Testis (tissue), 2 donors: ENCODE measurements around the gene SIK3.

Experiments used
- POLR2A ChIP-seq: fragments of 450-650 bp; IDR thresholded peaks from one replicate; pipeline ENCODE4 v1.6.1; 2017; ENCODE audit warnings: antibody characterized with exemption, mild to moderate bottlenecking, moderate library complexity
- TF ChIP-seq, protein P1 (sequence below), 3 experiments: fragments of 450-650 bp in 2 of 3; fragments of 200-600 bp in 1 of 3; sonication (generic) in 1 of 3; IDR thresholded peaks; one replicate each; pipeline ENCODE4 v1.5.1; 2016 to 2019; ENCODE audit warnings: antibody characterized with exemption in 3 of 3, mild to moderate bottlenecking in 2 of 3, moderate library complexity in 1 of 3

DNA sequence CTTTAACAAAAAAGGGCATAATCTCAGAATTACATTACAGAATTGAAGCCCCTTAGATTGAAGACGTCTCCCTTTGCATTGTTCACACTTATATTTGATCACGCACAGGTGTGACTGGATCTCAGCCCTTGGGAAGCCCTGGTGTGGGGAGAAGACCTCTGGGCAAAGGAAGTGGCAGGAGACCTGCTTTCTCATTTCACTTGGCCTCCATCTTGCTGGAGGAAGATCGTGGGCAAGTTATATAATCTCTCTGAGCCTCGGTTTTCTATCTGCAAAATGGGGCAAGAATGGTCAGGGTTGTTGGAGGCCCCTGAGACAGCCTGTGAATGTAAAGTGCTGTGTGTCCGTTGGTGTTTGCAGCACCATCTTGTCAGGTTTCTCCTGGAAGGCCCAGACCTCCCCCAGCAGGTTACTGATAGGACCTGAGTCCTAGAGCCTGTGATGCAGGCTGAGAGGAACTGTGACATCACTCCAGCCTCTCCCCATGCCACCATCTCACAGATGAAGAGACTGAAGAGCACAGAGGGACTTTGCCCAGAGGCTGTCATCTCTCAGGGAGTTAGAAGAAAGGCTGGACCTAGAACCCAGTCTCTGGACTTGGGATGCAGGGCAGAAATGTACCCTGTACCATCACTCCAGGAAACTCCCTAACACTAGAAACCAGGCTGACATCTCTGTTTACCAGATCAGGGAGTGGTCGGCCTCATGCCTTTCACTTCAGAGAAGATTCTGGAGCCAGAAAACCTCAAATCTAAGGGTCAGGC lies 259.7 kb downstream of the SIK3 start:
- no peak for TF ChIP-seq POLR2A
- TF ChIP-seq, protein P1, sequence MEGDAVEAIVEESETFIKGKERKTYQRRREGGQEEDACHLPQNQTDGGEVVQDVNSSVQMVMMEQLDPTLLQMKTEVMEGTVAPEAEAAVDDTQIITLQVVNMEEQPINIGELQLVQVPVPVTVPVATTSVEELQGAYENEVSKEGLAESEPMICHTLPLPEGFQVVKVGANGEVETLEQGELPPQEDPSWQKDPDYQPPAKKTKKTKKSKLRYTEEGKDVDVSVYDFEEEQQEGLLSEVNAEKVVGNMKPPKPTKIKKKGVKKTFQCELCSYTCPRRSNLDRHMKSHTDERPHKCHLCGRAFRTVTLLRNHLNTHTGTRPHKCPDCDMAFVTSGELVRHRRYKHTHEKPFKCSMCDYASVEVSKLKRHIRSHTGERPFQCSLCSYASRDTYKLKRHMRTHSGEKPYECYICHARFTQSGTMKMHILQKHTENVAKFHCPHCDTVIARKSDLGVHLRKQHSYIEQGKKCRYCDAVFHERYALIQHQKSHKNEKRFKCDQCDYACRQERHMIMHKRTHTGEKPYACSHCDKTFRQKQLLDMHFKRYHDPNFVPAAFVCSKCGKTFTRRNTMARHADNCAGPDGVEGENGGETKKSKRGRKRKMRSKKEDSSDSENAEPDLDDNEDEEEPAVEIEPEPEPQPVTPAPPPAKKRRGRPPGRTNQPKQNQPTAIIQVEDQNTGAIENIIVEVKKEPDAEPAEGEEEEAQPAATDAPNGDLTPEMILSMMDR (IDR thresholded peaks at IDR 0.05) = no peak
